C4-2B (cell line): ENCODE results near the gene VAV3.

Source experiments
- H3K27ac ChIP-seq: fragments of 450-650 bp; 2 replicates; pipeline ENCODE4 v1.5.1; 2017
- ZFX ChIP-seq: fragments of 450-650 bp; IDR thresholded peaks from 2 replicates; pipeline ENCODE4 v1.6.1; 2017
- TF ChIP-seq, protein P1 (sequence below): fragments of 450-650 bp; conservative IDR thresholded peaks from 2 replicates; pipeline ENCODE4 v1.5.1; 2017; ENCODE audit warnings: mild to moderate bottlenecking

The VAV3 gene

DNA sequence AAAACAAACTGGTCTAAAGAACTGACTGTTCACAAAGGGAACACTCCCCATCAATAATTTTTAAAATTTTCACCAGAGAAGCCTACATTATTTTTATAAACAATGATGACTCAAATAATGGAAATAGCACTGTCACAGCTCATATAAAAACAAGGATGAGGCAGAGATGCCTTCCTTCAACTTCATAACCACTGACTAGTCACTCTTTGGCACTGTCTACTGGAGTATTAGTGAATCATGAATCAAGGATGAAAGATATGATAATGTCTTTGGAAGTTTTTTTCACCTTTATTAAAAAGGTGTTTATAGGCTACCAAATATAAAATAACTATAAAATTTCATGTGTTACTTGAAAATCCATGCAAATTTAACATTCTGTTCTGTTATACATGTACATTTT, 316.9 kb downstream of the VAV3 start:
- no peak overlapping the region for H3K27ac ChIP-seq
- TF ChIP-seq ZFX: no peak
- TF ChIP-seq, protein P1, sequence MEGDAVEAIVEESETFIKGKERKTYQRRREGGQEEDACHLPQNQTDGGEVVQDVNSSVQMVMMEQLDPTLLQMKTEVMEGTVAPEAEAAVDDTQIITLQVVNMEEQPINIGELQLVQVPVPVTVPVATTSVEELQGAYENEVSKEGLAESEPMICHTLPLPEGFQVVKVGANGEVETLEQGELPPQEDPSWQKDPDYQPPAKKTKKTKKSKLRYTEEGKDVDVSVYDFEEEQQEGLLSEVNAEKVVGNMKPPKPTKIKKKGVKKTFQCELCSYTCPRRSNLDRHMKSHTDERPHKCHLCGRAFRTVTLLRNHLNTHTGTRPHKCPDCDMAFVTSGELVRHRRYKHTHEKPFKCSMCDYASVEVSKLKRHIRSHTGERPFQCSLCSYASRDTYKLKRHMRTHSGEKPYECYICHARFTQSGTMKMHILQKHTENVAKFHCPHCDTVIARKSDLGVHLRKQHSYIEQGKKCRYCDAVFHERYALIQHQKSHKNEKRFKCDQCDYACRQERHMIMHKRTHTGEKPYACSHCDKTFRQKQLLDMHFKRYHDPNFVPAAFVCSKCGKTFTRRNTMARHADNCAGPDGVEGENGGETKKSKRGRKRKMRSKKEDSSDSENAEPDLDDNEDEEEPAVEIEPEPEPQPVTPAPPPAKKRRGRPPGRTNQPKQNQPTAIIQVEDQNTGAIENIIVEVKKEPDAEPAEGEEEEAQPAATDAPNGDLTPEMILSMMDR: no peak

DNA sequence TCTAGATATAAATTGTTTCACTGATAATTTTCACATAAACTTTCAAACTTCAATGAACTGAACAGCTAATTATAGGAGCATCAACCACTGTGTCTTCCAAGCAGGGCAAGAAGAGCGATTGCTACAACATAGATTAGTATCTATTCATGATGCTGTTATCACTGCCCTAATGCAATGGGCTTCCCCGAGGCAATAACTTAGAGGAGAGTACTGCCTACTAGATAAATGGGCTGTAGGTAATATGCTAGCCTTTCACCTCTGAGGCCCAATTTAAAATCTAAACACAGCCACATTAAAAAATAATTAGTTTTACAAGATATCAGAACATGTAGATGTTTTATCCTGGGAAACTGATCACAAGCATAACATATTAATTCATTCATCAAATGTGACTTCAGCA, 318.0 kb downstream of the VAV3 start:
- no peak overlapping the region for H3K27ac ChIP-seq
- TF ChIP-seq, protein P1: no peak
- TF ChIP-seq ZFX: no peak

DNA sequence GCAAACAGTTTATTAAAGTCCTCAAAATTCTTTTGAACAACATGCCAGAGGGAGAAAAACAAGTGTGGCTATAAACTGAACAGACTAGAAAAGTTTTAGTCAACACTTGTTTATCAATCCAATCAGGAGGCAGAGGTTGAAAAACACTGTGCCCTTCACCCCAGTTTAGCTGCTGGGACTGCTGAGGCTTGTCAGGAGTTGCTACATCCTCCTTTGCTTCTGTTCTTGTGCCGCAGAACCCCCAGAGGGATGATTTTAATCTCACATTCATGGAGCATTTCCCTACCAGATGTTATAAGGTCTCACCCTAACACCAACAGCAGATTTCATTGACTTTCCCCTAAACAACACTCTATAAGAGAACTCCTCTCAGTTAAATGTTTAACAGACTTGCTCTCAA, 321.2 kb downstream of the VAV3 start:
- no peak for TF ChIP-seq ZFX
- TF ChIP-seq, protein P1: no peak
- no peak overlapping the region for H3K27ac ChIP-seq

DNA sequence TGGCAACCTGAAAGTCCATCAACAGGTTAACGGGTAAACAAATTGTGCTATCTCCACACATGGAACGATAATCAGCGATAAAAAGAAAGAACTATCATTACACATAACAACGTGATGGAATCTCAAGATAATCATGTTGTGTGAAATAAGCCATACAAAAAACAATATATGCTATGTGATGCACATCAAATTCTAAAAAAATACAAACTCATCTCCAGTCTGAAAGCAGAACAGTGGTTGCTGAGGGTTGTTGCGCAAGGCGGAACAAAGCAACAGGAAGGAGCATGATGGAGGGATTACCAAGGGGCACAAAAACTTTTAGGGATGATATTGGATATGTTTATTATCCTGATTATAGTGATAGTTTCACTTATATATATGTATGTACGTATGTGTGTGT, 324.8 kb downstream of the VAV3 start:
- H3K27ac ChIP-seq: no peak overlapping the region
- TF ChIP-seq, protein P1: no peak
- no peak for TF ChIP-seq ZFX

DNA sequence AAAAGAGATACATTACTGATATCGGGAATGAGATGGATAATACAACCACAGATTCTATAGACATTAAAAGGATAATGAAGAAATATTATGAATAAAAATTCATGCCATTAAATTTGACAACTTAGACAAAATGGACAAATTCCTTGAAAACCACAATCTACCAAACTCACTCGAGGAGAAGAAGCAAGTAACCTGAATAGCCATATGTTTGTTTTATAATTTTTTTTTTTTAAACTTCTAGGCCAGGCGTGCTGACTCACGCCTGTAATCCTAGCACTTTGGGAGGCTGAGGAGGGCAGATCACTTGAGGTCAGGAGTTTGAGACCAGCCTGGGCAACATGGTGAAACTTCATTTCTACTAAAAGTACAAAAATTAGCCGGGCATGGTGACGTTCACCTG, 327.9 kb downstream of the VAV3 start:
- TF ChIP-seq, protein P1: no peak
- no peak for TF ChIP-seq ZFX
- H3K27ac ChIP-seq: no peak overlapping the region

DNA sequence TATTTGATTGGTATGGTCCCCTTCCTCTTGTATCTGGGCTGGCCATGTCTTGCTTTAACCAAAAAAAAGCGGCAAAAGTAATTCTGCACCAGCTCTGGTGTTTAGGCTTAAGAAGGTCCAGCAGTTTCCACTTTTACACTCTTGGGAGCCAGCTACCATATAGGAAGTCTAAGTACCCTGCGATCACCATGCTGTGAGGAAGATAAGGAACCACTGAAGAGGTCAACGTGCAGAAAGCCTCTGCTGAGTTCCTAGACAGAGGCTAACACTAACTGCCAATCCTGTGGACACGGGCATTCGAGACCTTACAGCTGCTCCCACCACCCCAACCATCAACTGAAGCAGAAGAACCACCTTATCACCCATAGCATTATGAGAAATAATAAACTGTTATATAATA, 331.4 kb downstream of the VAV3 start:
- no peak for TF ChIP-seq ZFX
- TF ChIP-seq, protein P1: no peak

DNA sequence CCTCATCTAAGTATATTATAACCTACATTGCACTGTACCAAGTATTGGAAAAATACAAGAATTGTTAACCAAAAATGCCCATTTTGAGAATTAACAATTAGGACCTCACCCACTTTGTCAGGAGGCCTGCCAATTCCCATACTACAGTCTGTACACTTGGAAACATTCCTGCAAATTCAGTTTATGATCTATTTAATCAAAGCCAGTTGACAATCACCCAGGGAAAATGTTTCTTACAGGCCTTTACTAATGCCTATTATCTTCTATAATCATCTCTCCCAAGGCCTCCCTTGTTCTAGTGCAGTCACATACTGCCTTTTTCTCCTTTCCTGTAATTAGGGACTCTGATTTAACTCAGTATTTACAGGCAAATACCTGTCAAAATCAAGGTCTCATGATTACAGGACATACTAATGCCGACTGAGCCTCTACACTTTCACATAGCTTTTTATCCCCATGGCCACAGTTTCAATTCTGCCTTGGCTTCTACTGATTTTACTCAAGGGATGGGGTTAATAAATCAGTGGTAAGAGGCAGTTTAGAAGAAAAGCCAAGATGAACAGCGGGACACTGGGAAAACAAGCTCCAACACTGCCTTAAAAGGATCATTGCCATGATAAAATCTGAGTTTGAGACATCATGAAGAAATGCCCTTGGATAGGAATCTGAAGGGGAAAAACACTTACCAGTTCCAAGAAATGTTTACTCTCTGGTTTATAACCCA, 338.7 kb downstream of the VAV3 start:
- H3K27ac ChIP-seq: no peak overlapping the region
- TF ChIP-seq ZFX: no peak
- TF ChIP-seq, protein P1: no peak

More for the DNA sequence above, 331.4 kb downstream of the VAV3 start:
- H3K27ac ChIP-seq: no peak overlapping the region
